ENCODE results near the gene SLC11A1. TPM values are rescaled to one million over a fixed set of nuclear protein-coding genes. Genes with fewer than 3 reads are reported as not detected.

Gene SLC11A1, protein sequence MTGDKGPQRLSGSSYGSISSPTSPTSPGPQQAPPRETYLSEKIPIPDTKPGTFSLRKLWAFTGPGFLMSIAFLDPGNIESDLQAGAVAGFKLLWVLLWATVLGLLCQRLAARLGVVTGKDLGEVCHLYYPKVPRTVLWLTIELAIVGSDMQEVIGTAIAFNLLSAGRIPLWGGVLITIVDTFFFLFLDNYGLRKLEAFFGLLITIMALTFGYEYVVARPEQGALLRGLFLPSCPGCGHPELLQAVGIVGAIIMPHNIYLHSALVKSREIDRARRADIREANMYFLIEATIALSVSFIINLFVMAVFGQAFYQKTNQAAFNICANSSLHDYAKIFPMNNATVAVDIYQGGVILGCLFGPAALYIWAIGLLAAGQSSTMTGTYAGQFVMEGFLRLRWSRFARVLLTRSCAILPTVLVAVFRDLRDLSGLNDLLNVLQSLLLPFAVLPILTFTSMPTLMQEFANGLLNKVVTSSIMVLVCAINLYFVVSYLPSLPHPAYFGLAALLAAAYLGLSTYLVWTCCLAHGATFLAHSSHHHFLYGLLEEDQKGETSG
- total RNA-seq (2022; extraction: Qiagen RNA extraction), result 0.16 to 0.21 TPM (median 0.17 TPM) in 5 replicates

DNA sequence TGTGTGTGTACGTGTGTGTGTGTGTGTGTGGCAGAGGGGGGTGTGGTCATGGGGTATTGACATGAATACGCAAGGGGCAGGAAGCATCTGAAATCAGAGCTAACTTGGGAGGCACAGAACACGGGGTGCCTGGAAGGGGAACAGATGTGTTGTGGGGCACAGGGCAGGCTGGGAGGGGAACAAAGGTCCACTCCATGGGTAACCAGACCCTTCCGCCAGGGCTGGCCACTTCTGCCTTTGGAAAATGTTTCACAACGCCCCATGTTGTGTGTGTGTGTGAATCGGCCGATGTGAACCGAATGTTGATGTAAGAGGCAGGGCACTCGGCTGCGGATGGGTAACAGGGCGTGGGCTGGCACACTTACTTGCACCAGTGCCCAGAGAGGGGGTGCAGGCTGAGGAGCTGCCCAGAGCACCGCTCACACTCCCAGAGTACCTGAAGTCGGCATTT lies at the start of gene SLC11A1:
SLC11A1 (plus strand) TSS at position 358 of the 451 bp plus-strand sequence. CDS start 96 bp downstream, outside the sequence.

DNA sequence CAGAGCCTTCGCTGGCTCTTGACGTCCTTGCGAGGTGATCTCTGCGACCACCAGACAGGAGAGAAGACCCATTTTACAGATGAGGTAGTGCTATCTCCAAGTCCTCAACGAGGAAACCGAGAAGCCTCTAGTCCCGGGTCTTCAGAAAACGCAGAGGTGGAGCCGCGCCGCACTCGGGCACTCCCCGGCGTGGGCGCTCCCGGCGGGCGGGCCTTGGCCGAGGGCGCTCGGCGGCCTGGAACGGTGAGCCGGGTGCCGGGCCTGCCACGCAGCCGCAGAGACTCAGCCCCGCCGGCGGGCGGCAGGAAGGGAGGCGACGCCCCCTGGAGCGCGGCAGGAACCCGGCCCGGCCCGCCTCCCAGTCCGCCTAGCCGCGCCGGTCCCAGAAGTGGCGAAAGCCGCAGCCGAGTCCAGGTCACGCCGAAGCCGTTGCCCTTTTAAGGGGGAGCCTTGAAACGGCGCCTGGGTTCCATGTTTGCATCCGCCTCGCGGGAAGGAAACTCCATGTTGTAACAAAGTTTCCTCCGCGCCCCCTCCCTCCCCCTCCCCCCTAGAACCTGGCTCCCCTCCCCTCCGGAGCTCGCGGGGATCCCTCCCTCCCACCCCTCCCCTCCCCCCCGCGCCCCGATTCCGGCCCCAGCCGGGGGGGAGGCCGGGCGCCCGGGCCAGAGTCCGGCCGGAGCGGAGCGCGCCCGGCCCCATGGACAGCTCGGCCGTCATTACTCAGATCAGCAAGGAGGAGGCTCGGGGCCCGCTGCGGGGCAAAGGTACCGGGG lies 17.5 kb downstream of the SLC11A1 start, which contains the start of gene CTDSP1:
CTDSP1 (plus strand) TSS at position 478 of the 776 bp plus-strand sequence; CDS start at position 701, 223 bp downstream.

GRCh38 chr2:218418717-218419458 lies 36.8 kb downstream of the SLC11A1 start, which contains the start of gene VIL1:
VIL1 (plus strand) TSS chr2:218419123; CDS start chr2:218423779, 4,656 bp downstream.

Other genes with a start within 250 kb of the SLC11A1 start
- gene CXCR1, start 215.3 kb upstream of the SLC11A1 start, total RNA-seq (2022; extraction: Qiagen RNA extraction), result not detected in 5 replicates
- gene ARPC2, start 165.1 kb upstream of the SLC11A1 start, total RNA-seq (2022; extraction: Qiagen RNA extraction), result 280 to 299 TPM (median 293 TPM) in 5 replicates
- 0.24 to 0.54 TPM (median 0.40 TPM) in 5 replicates for gene GPBAR1, start 121.3 kb upstream of the SLC11A1 start, total RNA-seq (2022; extraction: Qiagen RNA extraction)
- 126 to 194 TPM (median 130 TPM) in 5 replicates for gene AAMP, start 112.1 kb upstream of the SLC11A1 start, total RNA-seq (2022; extraction: Qiagen RNA extraction)
- 58.2 to 76.9 TPM (median 74.2 TPM) in 5 replicates for gene PNKD, start 111.8 kb upstream of the SLC11A1 start, total RNA-seq (2022; extraction: Qiagen RNA extraction)
- 127 to 142 TPM (median 137 TPM) in 5 replicates for gene TMBIM1, start 89.8 kb upstream of the SLC11A1 start, total RNA-seq (2022; extraction: Qiagen RNA extraction)
- 0.07 to 0.09 TPM (median 0.07 TPM) in 3 of 5 replicates, not detected in the others for gene CATIP, start 25.4 kb upstream of the SLC11A1 start, total RNA-seq (2022; extraction: Qiagen RNA extraction)
- gene CTDSP1, start 17.6 kb downstream of the SLC11A1 start, total RNA-seq (2022; extraction: Qiagen RNA extraction), result 63.7 to 77.1 TPM (median 73.8 TPM) in 5 replicates
- gene VIL1, start 36.9 kb downstream of the SLC11A1 start, total RNA-seq (2022; extraction: Qiagen RNA extraction), result 0.16 to 0.36 TPM (median 0.28 TPM) in 5 replicates
- 4.1 to 5.6 TPM (median 4.6 TPM) in 5 replicates for gene USP37, start 186.1 kb downstream of the SLC11A1 start, total RNA-seq (2022; extraction: Qiagen RNA extraction)
- gene CNOT9, start 186.6 kb downstream of the SLC11A1 start, total RNA-seq (2022; extraction: Qiagen RNA extraction), result 35.9 to 41.6 TPM (median 40.6 TPM) in 5 replicates
- 0.22 to 0.80 TPM (median 0.38 TPM) in 5 replicates for gene PLCD4, start 225.6 kb downstream of the SLC11A1 start, total RNA-seq (2022; extraction: Qiagen RNA extraction)

Measured in A549 treated with AZD2906 at 1 μM for 4 hours (cell line).